ENCODE results near the gene MAD1L1.

GRCh38 chr7:2107386-2108070 lies 125.2 kb downstream of the MAD1L1 start:
- no peak for TF ChIP-seq GATA3 (IDR thresholded peaks at IDR 0.05; ENCODE audit: low read depth, low read length)
- no peak for TF ChIP-seq GATA2 (IDR thresholded peaks at IDR 0.05; ENCODE audit: low read depth, low read length)
